H7 (cell line): Measurements from ENCODE around the gene FLOT1. TPM values are rescaled to one million over a fixed set of nuclear protein-coding genes. Genes with fewer than 3 reads are reported as not detected.

Experiments
- DNase-seq: peaks from one replicate; pipeline ENCODE4 v3.0.0; 2012
- H3K27me3 ChIP-seq: 2 replicates; pipeline ENCODE4 v1.6.0; 2011; ENCODE audit warnings: mild to moderate bottlenecking, low read length; ENCODE audit not compliant: control insufficient read depth, insufficient read depth
- H3K36me3 ChIP-seq: replicated peaks from 2 replicates; pipeline ENCODE4 v1.5.1; 2011; ENCODE audit warnings: low read length; ENCODE audit not compliant: control insufficient read depth, insufficient read depth
- H3K4me3 ChIP-seq: 2 replicates; pipeline ENCODE4 v1.5.1; 2011; ENCODE audit warnings: low read depth, mild to moderate bottlenecking, control low read depth, low read length, moderate library complexity; ENCODE audit not compliant: insufficient read depth
- total RNA-seq: library from RNA; depleted of rRNA; stranded (reverse); fragments of >200 nt; shearing (Covaris generic); gene quantifications from 2 replicates; pipeline ENCODE4 v1.2.3, GENCODE V29; 2014; rRNA removed

The FLOT1 gene
- total RNA-seq, result 140 and 152 TPM in 2 replicates

DNA sequence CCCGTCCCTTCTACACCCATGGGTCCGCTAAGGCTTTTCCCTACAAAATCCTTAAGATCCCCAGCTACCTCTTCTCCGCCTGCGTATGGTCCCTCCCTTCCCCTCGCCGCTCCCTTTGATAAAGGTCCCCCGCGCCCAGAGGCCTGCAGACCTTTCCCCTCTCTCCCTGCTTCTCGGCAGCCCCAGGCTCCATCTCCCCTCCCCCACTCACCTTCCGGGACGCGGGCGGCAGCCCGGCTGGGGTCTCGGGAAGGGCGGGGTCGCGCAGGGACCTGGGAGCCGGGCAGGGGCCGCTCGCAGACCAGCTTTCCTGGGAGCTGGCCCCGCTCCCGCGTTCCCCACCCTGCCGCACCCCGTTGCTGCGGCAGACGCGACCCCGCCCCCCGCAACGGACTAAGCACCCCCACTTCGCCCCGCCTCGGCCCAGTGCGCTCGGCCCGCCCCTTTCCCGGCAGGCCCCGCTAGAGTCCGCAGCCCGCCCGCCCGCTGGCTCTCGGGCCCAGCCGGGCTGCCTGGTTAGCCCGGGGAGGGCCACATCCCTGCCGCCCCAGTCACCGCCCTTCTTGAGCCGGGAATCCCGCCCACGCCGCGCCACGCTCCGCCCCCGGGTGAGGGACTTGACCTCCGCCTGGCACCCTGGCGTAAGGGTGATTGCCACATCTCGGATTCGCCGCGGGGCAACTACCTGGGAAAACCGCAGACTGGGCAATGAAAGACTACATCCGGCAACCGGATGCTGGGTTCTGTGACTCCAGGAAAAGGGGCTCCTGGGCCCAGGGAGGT, at the start of gene FLOT1:
Gene FLOT1 (minus strand): TSS at position 372 of the 783 bp plus-strand sequence. CDS start 498 bp downstream, outside the sequence.
- peaks cover 19% of the 10 kb centered on the region for H3K36me3 ChIP-seq
- peak; percentile 98 for DNase-seq

GRCh38 chr6:30790724-30791383, 48.4 kb upstream of the FLOT1 start:
- no peaks in the 10 kb centered on the region for H3K36me3 ChIP-seq
- H3K27me3 ChIP-seq, result peaks cover 11% of the 10 kb centered on the region; the same call in 1 of the 2 replicates
- H3K4me3 ChIP-seq, result no peak overlapping the region
- peak; percentile 61 for DNase-seq

More for the DNA sequence above, at the start of gene FLOT1:
- peak within 1 kb of the TSS; percentile 75 for H3K4me3 ChIP-seq
- no peaks in the 10 kb centered on the region for H3K27me3 ChIP-seq

DNA sequence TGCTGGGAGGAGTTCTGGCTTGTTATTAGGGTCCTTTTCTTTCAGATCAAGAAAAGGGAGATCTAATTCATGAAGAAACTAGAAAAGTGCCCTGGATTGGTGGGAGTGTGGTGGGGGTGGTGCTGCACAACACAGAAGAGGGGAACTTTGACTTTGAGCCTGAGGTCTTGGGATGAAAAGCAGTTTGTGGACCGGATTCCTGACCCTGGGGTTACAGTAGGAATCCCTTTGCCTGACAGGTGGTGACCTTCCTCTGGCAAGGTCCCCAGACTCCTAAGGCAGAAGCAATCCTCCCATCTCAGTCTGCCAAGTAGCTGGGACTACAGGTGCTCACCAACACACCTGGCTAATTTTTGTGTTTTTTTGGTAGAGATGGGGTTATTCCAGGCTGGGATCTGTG, 47.1 kb upstream of the FLOT1 start:
- Histone ChIP-seq H3K4me3 (no peak overlapping the region), H3K27me3 (peaks cover 11% of the 10 kb centered on the region; the same call in 1 of the 2 replicates), H3K36me3 (no peaks in the 10 kb centered on the region)
- no peak for DNase-seq

- no peak for DNase-seq
- Histone ChIP-seq H3K27me3 (peaks cover 11% of the 10 kb centered on the region; the same call in 1 of the 2 replicates), H3K4me3 (no peak overlapping the region), H3K36me3 (no peaks in the 10 kb centered on the region)
Observed at GRCh38 chr6:30787954-30788353, 45.5 kb upstream of the FLOT1 start.

DNA sequence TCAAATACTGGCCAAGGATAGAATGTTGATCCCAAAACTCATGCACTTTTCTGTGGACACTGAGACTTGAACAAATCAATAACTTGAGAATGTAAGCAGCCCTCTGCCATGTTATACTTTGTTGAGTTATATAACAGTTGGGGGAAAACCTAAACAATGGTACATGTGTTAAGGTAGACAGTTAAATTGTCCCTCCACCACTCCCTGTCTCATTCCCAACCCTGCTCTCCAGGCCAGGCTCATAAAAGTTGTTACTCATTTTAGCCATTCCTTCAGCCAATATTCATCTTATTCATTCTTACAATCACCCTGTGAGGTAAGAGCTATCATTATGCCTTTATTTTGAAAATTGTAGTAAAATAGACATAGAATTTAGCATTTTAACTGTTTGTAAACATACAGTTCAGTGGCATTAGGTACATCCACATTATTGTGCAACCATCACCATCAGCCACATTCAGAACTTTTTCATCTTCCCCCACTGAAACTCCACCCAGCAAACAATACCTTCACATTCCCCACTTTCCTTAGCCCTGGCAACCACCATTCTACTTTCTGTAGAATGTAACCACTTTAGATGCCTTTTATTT, 40.0 kb upstream of the FLOT1 start:
- Histone ChIP-seq H3K4me3 (no peak overlapping the region), H3K36me3 (no peaks in the 10 kb centered on the region), H3K27me3 (no peaks in the 10 kb centered on the region)
- no peak for DNase-seq

GRCh38 chr6:30781743-30782424, 39.4 kb upstream of the FLOT1 start:
- H3K4me3 ChIP-seq, result no peak overlapping the region
- no peaks in the 10 kb centered on the region for H3K36me3 ChIP-seq
- H3K27me3 ChIP-seq, result no peaks in the 10 kb centered on the region
- no peak for DNase-seq

- H3K36me3 ChIP-seq, result no peaks in the 10 kb centered on the region
- no peaks in the 10 kb centered on the region for H3K27me3 ChIP-seq
- DNase-seq, result no peak
- H3K4me3 ChIP-seq, result no peak overlapping the region
Observed at GRCh38 chr6:30781395-30781742, 38.9 kb upstream of the FLOT1 start.

DNA sequence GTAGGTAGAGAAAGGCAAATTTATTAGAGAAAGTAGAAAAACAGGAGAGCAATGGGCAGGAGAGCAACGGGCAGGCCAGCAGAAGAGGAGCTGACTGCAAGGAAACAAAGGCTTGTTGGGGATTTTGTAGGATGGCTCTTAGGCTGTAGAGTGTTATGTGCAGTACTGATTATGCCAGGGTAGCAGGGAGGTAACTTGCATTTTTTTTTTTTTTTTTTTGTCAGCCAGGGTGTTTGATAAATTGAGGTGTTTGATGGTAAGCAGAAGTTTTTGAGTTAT, 38.1 kb upstream of the FLOT1 start:
- Histone ChIP-seq H3K27me3 (no peaks in the 10 kb centered on the region), H3K4me3 (no peak overlapping the region), H3K36me3 (no peaks in the 10 kb centered on the region)
- no peak for DNase-seq

- DNase-seq, result no peak
- no peak overlapping the region for H3K4me3 ChIP-seq
- H3K36me3 ChIP-seq, result no peaks in the 10 kb centered on the region
- no peaks in the 10 kb centered on the region for H3K27me3 ChIP-seq
Observed at GRCh38 chr6:30779850-30780641, 37.6 kb upstream of the FLOT1 start.

DNA sequence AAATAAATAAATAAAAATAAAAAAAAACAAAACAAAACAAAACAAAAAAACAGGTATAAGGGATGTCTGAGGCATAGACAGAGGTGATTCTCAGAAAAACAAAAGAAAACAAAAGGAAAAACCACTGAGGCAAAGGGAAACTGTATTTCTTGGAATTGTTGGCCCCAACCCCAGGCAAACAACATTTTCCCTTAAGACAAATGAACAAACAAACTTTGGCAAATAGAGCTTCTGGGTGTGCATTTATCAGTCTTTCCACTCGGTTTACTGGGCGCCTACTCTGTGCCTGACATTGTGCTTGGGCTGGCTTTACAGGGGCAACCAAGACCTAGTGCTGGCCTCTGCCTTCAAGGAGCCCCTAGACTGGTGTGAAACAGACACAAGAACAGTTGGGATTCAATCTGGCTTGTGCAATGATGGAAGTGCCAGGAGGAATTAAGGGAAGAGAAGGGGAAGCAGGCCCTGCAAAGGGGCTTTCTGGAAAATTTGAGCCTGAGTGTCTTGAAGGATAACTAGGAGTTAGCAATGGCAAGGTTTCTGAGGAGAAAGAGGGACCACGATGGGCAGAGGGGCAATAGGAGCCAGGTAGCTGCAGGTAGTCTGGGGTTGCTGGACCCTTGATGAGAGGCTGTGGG, 35.6 kb upstream of the FLOT1 start:
- Histone ChIP-seq H3K27me3 (no peaks in the 10 kb centered on the region), H3K4me3 (no peak overlapping the region), H3K36me3 (no peaks in the 10 kb centered on the region)
- no peak for DNase-seq

GRCh38 chr6:30777155-30777485, 34.6 kb upstream of the FLOT1 start:
- no peaks in the 10 kb centered on the region for H3K27me3 ChIP-seq
- no peak overlapping the region for H3K4me3 ChIP-seq
- no peaks in the 10 kb centered on the region for H3K36me3 ChIP-seq
- no peak for DNase-seq

- Histone ChIP-seq H3K27me3 (no peaks in the 10 kb centered on the region), H3K4me3 (no peak overlapping the region), H3K36me3 (no peaks in the 10 kb centered on the region)
- no peak for DNase-seq
Observed at GRCh38 chr6:30776390-30777154, 34.1 kb upstream of the FLOT1 start.

GRCh38 chr6:30775104-30775503, 32.6 kb upstream of the FLOT1 start:
- DNase-seq, result no peak
- Histone ChIP-seq H3K27me3 (no peaks in the 10 kb centered on the region), H3K4me3 (no peak overlapping the region), H3K36me3 (no peaks in the 10 kb centered on the region)
